Heart right ventricle (tissue), 16 donors: Measurements from ENCODE around the gene LARP7. TPM values are rescaled to one million over a fixed set of nuclear protein-coding genes. Genes with fewer than 3 reads are reported as not detected.

Source experiments
- ATAC-seq, 8 donors: fragments of 200-7000 bp; cut with Tn5 transposase; one replicate each; pipeline ENCODE4 v1.9.1; 2020; ENCODE audit warnings: mild to moderate bottlenecking in 8 of 8, moderate library complexity in 8 of 8, moderate number of reproducible peaks in 1 of 8
- DNase-seq, 2 donors: peaks; one replicate each; pipeline ENCODE4 v3.0.0-alpha.2; 2020
- H3K27ac ChIP-seq, 10 donors: fragments of 200-600 bp; sonication (generic) in 2 of 10; one replicate each; pipeline versions ENCODE4 v1.5.0 to v1.8.0; 2020 to 2022; ENCODE audit warnings: mild to moderate bottlenecking in 3 of 10
- H3K27me3 ChIP-seq, 7 donors: fragments of 200-600 bp; one replicate each; pipeline ENCODE4 v1.8.0; 2021 to 2022; ENCODE audit warnings: mild to moderate bottlenecking in 2 of 7
- H3K36me3 ChIP-seq, 9 donors: fragments of 200-600 bp; sonication (generic) in 1 of 9; one replicate each; pipeline versions ENCODE4 v1.5.0 to v1.8.0; 2020 to 2022; ENCODE audit warnings: mild to moderate bottlenecking in 2 of 9
- H3K4me1 ChIP-seq, 9 donors: fragments of 200-600 bp; sonication (generic) in 1 of 9; one replicate each; pipeline versions ENCODE4 v1.5.0 to v1.8.0; 2020 to 2022; ENCODE audit warnings: mild to moderate bottlenecking in 4 of 9
- H3K4me3 ChIP-seq, 10 donors: fragments of 200-600 bp; sonication (generic) in 2 of 10; one replicate each; pipeline versions ENCODE4 v1.5.0 to v1.8.0; 2020 to 2022; ENCODE audit warnings: mild to moderate bottlenecking in 7 of 10, moderate library complexity in 2 of 10
- H3K9me3 ChIP-seq, 11 donors: fragments of 200-600 bp in 10 of 11; sonication (generic) in 2 of 11; one replicate each; pipeline versions ENCODE4 v1.5.0 to v1.8.0; 2013 to 2022; ENCODE audit warnings: mild to moderate bottlenecking in 2 of 11, control low read depth in 1 of 11, moderate library complexity in 1 of 11
- CTCF ChIP-seq, 9 donors: fragments of 200-600 bp; sonication (generic) in 2 of 9; IDR thresholded peaks; one replicate each; pipeline versions ENCODE4 v1.5.0 to v1.8.0; 2021 to 2022; ENCODE audit warnings: antibody characterized with exemption in 9 of 9, mild to moderate bottlenecking in 5 of 9, moderate library complexity in 1 of 9
- WGBS, 2 donors: extraction: QIAGEN DNeasy Blood & Tissue Kit; methylation state at CpG; one replicate each; pipeline ENCODE4 v1.1.7; 2013; ENCODE audit warnings: inconsistent platforms in 1 of 2; 5-methylcytosine and 5-hydroxymethylcytosine counted together
- intact Hi-C, 10 donors: fragments of 100-400 bp; cut with DNase I; formaldehyde crosslinking; loops; one replicate each; pipeline versions ENCODE4 v1.11.1 to v1.14.2; 2022
- polyA plus RNA-seq, 2 donors: library from polyadenylated mRNA; stranded (reverse); fragments of 200-250 nt; gene quantifications; one replicate each; pipeline ENCODE4 v1.2.3, GENCODE V29; 2013
- total RNA-seq, 10 donors: library from RNA; stranded (reverse); fragmentation: NEBNext Ultra II Directional in 3 of 10; extraction: Animal tissue kit (Norgen Biotek cat#: 25700) in 3 of 10; gene quantifications; one replicate each; pipeline versions ENCODE4 v1.2.1 to v1.2.4, GENCODE V29; 2021 to 2023
- donor health status: Arrhythmogenic right ventricular cardiomyopathy.
- donor health status: ischemic (EF 13 %, LVEDD 7.1; RV severe dilation, severe dysfunction).
- donor health status: healthy with polysubstance abuse.
- donor health status: DM: no; HTN: yes; CAD: no.
- donor health status: DM: no; HTN: no; CAD: no.
- donor health status: ischemic (EF 25% LVEDD 6.9; RV normal size, moderate dysfunction).
- donor health status: ischemic (EF 25% LVEDD 5.7; RV mildly dilated, moderate dysfunction).
- donor health status: healthy.
- donor health status: DM: yes; HTN: yes; CAD: no.
- donor health status: Ischemic cardiomyopathy.
- donor health status: ischemic (EF 35%, LVEDD 5.7; RV mildly dilated, moderate dysfunction).
- donor health status: nonischemic (EF 11% LVEDD 7.7; RV severe dilation, severe dysfunction).
- donor health status: DM: yes; HTN: yes; CAD: no.
- donor health status: PGD.
- donor health status: ischemic (EF 29% LVEDD 5.4; RV normal size, mild dysfunction).
- donor health status: nonischemic (EF 23%, LVEDD 6.1; RV moderate dilation, normal function).

Gene LARP7
- total and polyA plus RNA-seq, 12 donors, result 39.1 to 80.3 (median 49.9) TPM

GRCh38 chr4:112673076-112673475 is 36.1 kb downstream of the LARP7 start:
- peak overlapping the region in 7 of 10 donors; percentile 4 to 94 (median 85) for H3K27ac ChIP-seq
- no peaks in the 10 kb centered on the region for H3K36me3 ChIP-seq
- intact Hi-C loops, result loop anchor here in 1 of 10 donors (5.0 kb wide), 1 partner anchor 34 kb away; no protein-coding TSS in a partner anchor
- no peak for ATAC-seq
- no peak for DNase-seq
- peaks cover 0 to 23% (median 6%) of the 10 kb centered on the region in 9 donors for H3K4me1 ChIP-seq
- no peak overlapping the region for H3K4me3 ChIP-seq
- no peak for TF ChIP-seq CTCF (IDR thresholded peaks at IDR 0.05)
- no peaks in the 10 kb centered on the region for H3K27me3 ChIP-seq
- no peaks in the 10 kb centered on the region for H3K9me3 ChIP-seq

- H3K36me3 ChIP-seq, result no peaks in the 10 kb centered on the region
- H3K4me1 ChIP-seq, result peaks cover 0 to 23% (median 6%) of the 10 kb centered on the region in 9 donors
- DNase-seq (no peak), ATAC-seq (no peak)
- peak overlapping the region in 7 of 10 donors; percentile 4 to 94 (median 85) for H3K27ac ChIP-seq
- H3K4me3 ChIP-seq, result no peak overlapping the region
- 28 to 34% methylated on average over 1 of the region's 1 CpG for WGBS, 2 donors
- no peak for TF ChIP-seq CTCF (IDR thresholded peaks at IDR 0.05)
- H3K9me3 ChIP-seq, result no peaks in the 10 kb centered on the region
- intact Hi-C loops, result loop anchor here in 1 of 10 donors (5.0 kb wide), 1 partner anchor 34 kb away; no protein-coding TSS in a partner anchor
- H3K27me3 ChIP-seq, result no peaks in the 10 kb centered on the region
Observed at GRCh38 chr4:112673686-112674085, 36.7 kb downstream of the LARP7 start.

GRCh38 chr4:112674376-112674775 is 37.4 kb downstream of the LARP7 start:
- Histone ChIP-seq H3K27ac (peak overlapping the region in 6 of 10 donors; percentile 16 to 94 (median 87)), H3K36me3 (no peaks in the 10 kb centered on the region), H3K4me3 (no peak overlapping the region), H3K9me3 (no peaks in the 10 kb centered on the region), H3K27me3 (no peaks in the 10 kb centered on the region), H3K4me1 (peaks cover 0 to 23% (median 6%) of the 10 kb centered on the region in 9 donors)
- intact Hi-C loops, result loop anchor here in 1 of 10 donors (5.0 kb wide), 1 partner anchor 33 kb away; no protein-coding TSS in a partner anchor
- 36 to 58% methylated on average over 1 of the region's 1 CpG for WGBS, 2 donors
- DNase-seq (no peak), ATAC-seq (no peak)
- no peak for TF ChIP-seq CTCF (IDR thresholded peaks at IDR 0.05)

GRCh38 chr4:112677519-112678091 is 40.7 kb downstream of the LARP7 start:
- Histone ChIP-seq H3K4me3 (no peak overlapping the region), H3K4me1 (peaks cover 0 to 20% (median 4%) of the 10 kb centered on the region in 9 donors), H3K27me3 (no peaks in the 10 kb centered on the region), H3K27ac (no peak overlapping the region), H3K36me3 (no peaks in the 10 kb centered on the region), H3K9me3 (no peaks in the 10 kb centered on the region)
- ATAC-seq, result peak in 1 of 8 donors; percentile 14
- intact Hi-C loops, result no loop called here
- no peak for DNase-seq
- WGBS, 2 donors, result 44 to 56% methylated on average over 2 of the region's 2 CpGs
- TF ChIP-seq CTCF (IDR thresholded peaks at IDR 0.05), result no peak
